ENCODE results near the gene FHIT. TPM values are rescaled to one million over a fixed set of nuclear protein-coding genes. Genes with fewer than 3 reads are reported as not detected.

FHIT gene
- total RNA-seq, 2 experiments from 2014 or later: 86.0 to 90.6 TPM

DNA sequence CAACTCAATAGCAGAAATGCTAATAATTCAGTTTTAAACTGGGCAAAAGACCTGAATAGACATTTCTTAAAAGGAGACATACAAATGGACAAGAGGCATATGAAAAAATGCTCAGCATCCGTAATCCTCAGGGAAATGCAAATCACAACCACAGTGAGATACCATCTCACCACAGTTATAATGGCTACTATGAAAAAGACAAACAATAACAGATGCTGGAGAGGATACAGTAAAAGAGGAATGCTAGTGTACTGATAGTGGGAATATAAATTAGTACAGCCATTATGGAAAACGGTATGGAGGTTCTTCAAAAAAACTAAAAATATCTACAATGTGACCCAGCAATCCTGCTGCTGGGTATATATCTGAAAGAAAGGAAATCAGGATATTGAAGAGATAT, 367.2 kb downstream of the FHIT start:
- Mint-ChIP-seq H3K9me3 (peaks cover 13% of the 10 kb centered on the region), H3K4me3 (no peak overlapping the region), H3K4me1 (ENCODE audit: low read depth) (no peaks in the 10 kb centered on the region), H3K27ac (no peak overlapping the region), H3K27me3 (no peaks in the 10 kb centered on the region), H3K36me3 (ENCODE audit: low read depth) (no peaks in the 10 kb centered on the region)
- Histone ChIP-seq H3K27me3 (ENCODE audit: control insufficient read depth in 1 of 2, insufficient read depth in 2 of 2, low read length in 2 of 2) (no peaks in the 10 kb centered on the region), H3K27ac (ENCODE audit: low read depth in 1 of 2, low read length in 2 of 2) (no peak overlapping the region), H3K9me3 (ENCODE audit: control insufficient read depth in 1 of 2, insufficient read depth in 1 of 2, low read length in 2 of 2) (peaks cover 0 to 5% of the 10 kb centered on the region in 2 experiments), H3K4me1 (ENCODE audit: insufficient read depth, low read length) (no peaks in the 10 kb centered on the region), H3K4me3 (ENCODE audit: low read length) (no peak overlapping the region), H3K36me3 (ENCODE audit: insufficient read depth, low read length) (no peaks in the 10 kb centered on the region)
- DNase-seq (no peak), ATAC-seq (ENCODE audit: poor library complexity) (no peak)
- no peak for TF ChIP-seq CTCF (IDR thresholded peaks at IDR 0.05)
- ChIA-PET POLR2A (no interaction called here), CTCF (no interaction called here)
- intact Hi-C loops (cut with DNase I, micrococcal nuclease): no loop called here

DNA sequence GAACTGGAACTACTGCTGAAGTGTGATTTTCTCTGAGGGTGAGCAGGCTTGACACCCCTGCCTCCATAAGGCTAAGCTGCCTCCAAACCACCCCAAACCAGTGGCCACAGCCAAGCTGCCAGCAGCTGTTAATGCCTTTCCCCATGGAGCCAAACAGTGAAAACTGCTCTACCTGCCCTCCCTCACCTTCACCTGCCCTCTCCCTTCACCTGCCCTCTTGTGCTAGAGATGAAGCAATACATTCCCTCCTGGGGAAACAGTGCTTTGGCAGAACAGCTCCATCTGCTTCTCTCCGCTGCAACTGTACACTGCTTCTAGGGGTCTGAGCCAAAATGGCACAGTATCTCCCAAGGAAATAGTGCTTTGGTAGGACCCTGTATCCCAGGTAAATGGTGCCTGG, 374.1 kb downstream of the FHIT start:
- no peaks in the 10 kb centered on the region for H3K36me3 ChIP-seq (ENCODE audit: insufficient read depth, low read length)
- no peak overlapping the region for H3K4me3 ChIP-seq (ENCODE audit: low read length)
- no peaks in the 10 kb centered on the region for H3K4me1 ChIP-seq (ENCODE audit: insufficient read depth, low read length)
- no peak overlapping the region for H3K27ac Mint-ChIP-seq
- peaks cover 3 to 5% of the 10 kb centered on the region in 2 experiments for H3K9me3 ChIP-seq (ENCODE audit: control insufficient read depth in 1 of 2, insufficient read depth in 1 of 2, low read length in 2 of 2)
- ATAC-seq (ENCODE audit: poor library complexity) (no peak), DNase-seq (no peak)
- ChIA-PET CTCF (no interaction called here), POLR2A (no interaction called here)
- intact Hi-C loops (cut with DNase I, micrococcal nuclease): no loop called here
- H3K36me3 Mint-ChIP-seq (ENCODE audit: low read depth): no peaks in the 10 kb centered on the region
- TF ChIP-seq CTCF (IDR thresholded peaks at IDR 0.05): no peak
- H3K4me3 Mint-ChIP-seq: no peak overlapping the region
- no peaks in the 10 kb centered on the region for H3K4me1 Mint-ChIP-seq (ENCODE audit: low read depth)
- no peak overlapping the region for H3K27ac ChIP-seq (ENCODE audit: low read depth in 1 of 2, low read length in 2 of 2)
- H3K9me3 Mint-ChIP-seq: peaks cover 8% of the 10 kb centered on the region
- no peaks in the 10 kb centered on the region for H3K27me3 Mint-ChIP-seq
- no peaks in the 10 kb centered on the region for H3K27me3 ChIP-seq (ENCODE audit: control insufficient read depth in 1 of 2, insufficient read depth in 2 of 2, low read length in 2 of 2)

DNA sequence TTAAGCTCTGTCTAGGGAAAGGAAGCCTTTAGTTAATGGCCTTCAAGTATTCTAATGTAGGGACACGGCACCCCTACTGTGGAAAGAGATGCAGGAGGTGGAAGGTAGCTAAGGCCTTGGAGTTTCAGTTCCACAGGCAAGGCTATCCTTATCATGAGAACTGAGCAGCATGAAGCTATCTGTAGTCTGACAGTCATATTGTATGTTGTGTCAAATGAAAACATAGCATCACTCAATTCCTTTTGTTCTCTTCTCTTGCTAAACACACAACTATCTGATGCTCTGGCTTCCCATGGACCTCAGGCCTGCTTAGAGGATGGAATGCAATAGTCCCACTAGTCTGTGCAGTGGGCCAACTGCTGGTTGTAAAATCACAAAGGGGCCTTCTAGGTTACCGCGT, 380.9 kb downstream of the FHIT start:
- Mint-ChIP-seq H3K27ac (no peak overlapping the region), H3K27me3 (no peaks in the 10 kb centered on the region), H3K4me1 (ENCODE audit: low read depth) (no peaks in the 10 kb centered on the region), H3K36me3 (ENCODE audit: low read depth) (no peaks in the 10 kb centered on the region), H3K9me3 (peaks cover 3% of the 10 kb centered on the region), H3K4me3 (no peak overlapping the region)
- no peak overlapping the region for H3K27ac ChIP-seq (ENCODE audit: low read depth in 1 of 2, low read length in 2 of 2)
- intact Hi-C loops (cut with DNase I, micrococcal nuclease): no loop called here
- CTCF ChIA-PET: no interaction called here
- DNase-seq (no peak), ATAC-seq (ENCODE audit: poor library complexity) (no peak)
- POLR2A ChIA-PET: no interaction called here
- H3K27me3 ChIP-seq (ENCODE audit: control insufficient read depth in 1 of 2, insufficient read depth in 2 of 2, low read length in 2 of 2): no peaks in the 10 kb centered on the region
- no peak overlapping the region for H3K4me3 ChIP-seq (ENCODE audit: low read length)
- no peaks in the 10 kb centered on the region for H3K9me3 ChIP-seq (ENCODE audit: control insufficient read depth in 1 of 2, insufficient read depth in 1 of 2, low read length in 2 of 2)
- TF ChIP-seq CTCF (IDR thresholded peaks at IDR 0.05): no peak
- no peaks in the 10 kb centered on the region for H3K4me1 ChIP-seq (ENCODE audit: insufficient read depth, low read length)
- no peaks in the 10 kb centered on the region for H3K36me3 ChIP-seq (ENCODE audit: insufficient read depth, low read length)

Measured in CD4-positive, alpha-beta T cell (primary cell).